OCI-LY1 (cell line): ENCODE measurements around the gene DOCK1.

Experiments used
- H2AFZ ChIP-seq: fragments of 200-600 bp; sonication (generic), shearing (Covaris generic); 2 replicates; pipeline ENCODE4 v1.6.0; 2014; ENCODE audit warnings: antibody characterized with exemption, mild to moderate bottlenecking, low read length
- H3F3A ChIP-seq: fragments of 200-600 bp; sonication (generic), shearing (Covaris generic); 2 replicates; pipeline ENCODE4 v1.6.0; 2014; ENCODE audit warnings: mild to moderate bottlenecking, antibody characterized with exemption, low read length, moderate library complexity; ENCODE audit not compliant: insufficient read depth
- H3K27ac ChIP-seq: fragments of 200-600 bp; sonication (generic); 2 replicates; pipeline ENCODE4 v1.5.1; 2014; ENCODE audit warnings: low read length, mixed run types, mild to moderate bottlenecking, low read depth; ENCODE audit not compliant: poor library complexity, severe bottlenecking
- H3K27me3 ChIP-seq: fragments of 200-600 bp; sonication (generic); 2 replicates; pipeline ENCODE4 v1.6.0; 2014; ENCODE audit warnings: antibody characterized with exemption, mild to moderate bottlenecking, low read length, moderate library complexity; ENCODE audit not compliant: insufficient read depth
- H3K36me3 ChIP-seq: fragments of 200-600 bp; sonication (generic); 2 replicates; pipeline ENCODE4 v1.6.1; 2014; ENCODE audit warnings: mild to moderate bottlenecking, antibody characterized with exemption, low read length, moderate library complexity, mixed read lengths; ENCODE audit not compliant: insufficient read depth
- H3K4me1 ChIP-seq: fragments of 200-600 bp; sonication (generic); 2 replicates; pipeline ENCODE4 v1.5.1; 2014; ENCODE audit warnings: mild to moderate bottlenecking, low read length, moderate library complexity; ENCODE audit not compliant: insufficient read depth, severe bottlenecking
- H3K4me2 ChIP-seq: fragments of 200-600 bp; sonication (generic), shearing (Covaris generic); 2 replicates; pipeline ENCODE4 v1.6.1; 2014; ENCODE audit warnings: low read length
- H3K4me3 ChIP-seq: fragments of 200-600 bp; sonication (generic); 2 replicates; pipeline ENCODE4 v1.5.1; 2014; ENCODE audit warnings: low read length, low read depth, mild to moderate bottlenecking, mixed read lengths; ENCODE audit not compliant: poor library complexity, severe bottlenecking
- H3K79me2 ChIP-seq: fragments of 200-600 bp; shearing (Covaris generic); 2 replicates; pipeline ENCODE4 v1.6.1; 2016; ENCODE audit warnings: mixed run types, low read length, mixed read lengths; ENCODE audit not compliant: insufficient read depth
- H3K9ac ChIP-seq: fragments of 200-600 bp; sonication (generic), shearing (Covaris generic); 2 replicates; pipeline ENCODE4 v1.6.1; 2014; ENCODE audit warnings: mild to moderate bottlenecking, low read length, mixed read lengths
- H3K9me2 ChIP-seq: fragments of 200-600 bp; sonication (generic), shearing (Covaris generic); 2 replicates; pipeline ENCODE4 v1.6.1; 2014; ENCODE audit warnings: low read depth, mild to moderate bottlenecking, low read length, mixed read lengths
- H3K9me3 ChIP-seq: fragments of 200-600 bp; shearing (Covaris generic); 2 replicates; pipeline ENCODE4 v1.6.1; 2014; ENCODE audit warnings: low read length, mixed read lengths
- H4K20me1 ChIP-seq: fragments of 200-600 bp; sonication (generic), shearing (Covaris generic); 2 replicates; pipeline ENCODE4 v1.6.0; 2016; ENCODE audit warnings: mild to moderate bottlenecking, low read length; ENCODE audit not compliant: insufficient read depth
- EZH2 ChIP-seq: fragments of 200-600 bp; sonication (generic), shearing (Covaris generic); IDR thresholded peaks from 2 replicates; pipeline ENCODE4 v1.8.0; 2017; ENCODE audit warnings: borderline replicate concordance, mixed run types, mild to moderate bottlenecking, antibody characterized with exemption, low read length, moderate library complexity, mixed read lengths
- TF ChIP-seq, protein P1 (sequence below): fragments of 200-600 bp; sonication (generic), shearing (Covaris generic); IDR thresholded peaks from 2 replicates; pipeline ENCODE4 v1.5.1; 2017; ENCODE audit warnings: mild to moderate bottlenecking, antibody characterized with exemption, low read length, moderate library complexity, mixed read lengths

DOCK1 gene

DNA sequence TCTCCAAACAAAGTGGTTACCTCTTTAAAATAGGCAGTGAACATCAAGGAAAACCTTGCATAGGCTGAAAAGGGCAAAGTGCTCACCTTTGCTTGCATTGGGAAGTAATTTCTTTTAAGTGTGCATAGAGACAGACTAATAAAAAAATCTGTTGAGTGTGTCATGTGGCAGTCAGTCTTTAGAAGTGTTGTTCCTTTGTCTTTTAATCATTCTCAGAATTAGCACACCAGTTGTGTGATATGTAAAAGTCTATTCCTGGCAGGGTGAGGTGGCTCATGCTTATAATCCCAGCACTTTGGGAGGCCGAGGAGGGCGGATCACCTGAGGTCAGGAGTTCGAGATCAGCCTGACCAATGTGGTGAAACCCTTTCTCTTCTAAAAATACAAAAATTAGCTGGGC lies 174.2 kb downstream of the DOCK1 start:
- Histone ChIP-seq H4K20me1 (no peaks in the 10 kb centered on the region), H3K79me2 (no peaks in the 10 kb centered on the region), H3K4me1 (no peaks in the 10 kb centered on the region), H3K9ac (no peak overlapping the region), H3K27me3 (no peaks in the 10 kb centered on the region), H3K4me2 (no peak overlapping the region), H3K9me2 (no peaks in the 10 kb centered on the region), H3K36me3 (no peaks in the 10 kb centered on the region), H3F3A (no peaks in the 10 kb centered on the region), H3K9me3 (no peaks in the 10 kb centered on the region), H3K27ac (no peak overlapping the region), H2AFZ (no peak overlapping the region), H3K4me3 (no peak overlapping the region)
- TF ChIP-seq, protein P1, sequence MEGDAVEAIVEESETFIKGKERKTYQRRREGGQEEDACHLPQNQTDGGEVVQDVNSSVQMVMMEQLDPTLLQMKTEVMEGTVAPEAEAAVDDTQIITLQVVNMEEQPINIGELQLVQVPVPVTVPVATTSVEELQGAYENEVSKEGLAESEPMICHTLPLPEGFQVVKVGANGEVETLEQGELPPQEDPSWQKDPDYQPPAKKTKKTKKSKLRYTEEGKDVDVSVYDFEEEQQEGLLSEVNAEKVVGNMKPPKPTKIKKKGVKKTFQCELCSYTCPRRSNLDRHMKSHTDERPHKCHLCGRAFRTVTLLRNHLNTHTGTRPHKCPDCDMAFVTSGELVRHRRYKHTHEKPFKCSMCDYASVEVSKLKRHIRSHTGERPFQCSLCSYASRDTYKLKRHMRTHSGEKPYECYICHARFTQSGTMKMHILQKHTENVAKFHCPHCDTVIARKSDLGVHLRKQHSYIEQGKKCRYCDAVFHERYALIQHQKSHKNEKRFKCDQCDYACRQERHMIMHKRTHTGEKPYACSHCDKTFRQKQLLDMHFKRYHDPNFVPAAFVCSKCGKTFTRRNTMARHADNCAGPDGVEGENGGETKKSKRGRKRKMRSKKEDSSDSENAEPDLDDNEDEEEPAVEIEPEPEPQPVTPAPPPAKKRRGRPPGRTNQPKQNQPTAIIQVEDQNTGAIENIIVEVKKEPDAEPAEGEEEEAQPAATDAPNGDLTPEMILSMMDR, result no peak
- no peak for TF ChIP-seq EZH2

DNA sequence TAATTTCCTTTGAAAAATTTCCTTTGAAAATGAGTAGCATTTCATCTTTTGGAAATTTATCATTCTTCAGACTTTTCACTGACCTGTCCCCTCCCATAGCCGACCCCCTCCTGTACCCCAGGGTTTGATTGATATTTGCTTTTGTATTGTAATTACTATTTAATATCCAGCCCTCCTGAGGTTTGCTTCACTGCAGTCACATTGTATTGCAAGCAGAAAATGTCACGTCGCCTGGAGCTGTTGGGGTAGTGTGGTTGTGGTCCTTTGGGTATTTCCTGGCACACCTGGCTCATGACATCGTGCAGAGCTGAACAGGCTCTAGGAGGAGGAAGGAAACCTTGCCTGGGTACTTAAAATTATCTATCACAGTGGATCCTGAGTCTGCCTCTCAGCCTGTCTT lies 175.1 kb downstream of the DOCK1 start:
- H4K20me1 ChIP-seq, result no peaks in the 10 kb centered on the region
- H3K4me3 ChIP-seq, result no peak overlapping the region
- H3F3A ChIP-seq, result no peaks in the 10 kb centered on the region
- no peaks in the 10 kb centered on the region for H3K4me1 ChIP-seq
- H3K9ac ChIP-seq, result no peak overlapping the region
- H3K79me2 ChIP-seq, result no peaks in the 10 kb centered on the region
- no peaks in the 10 kb centered on the region for H3K9me3 ChIP-seq
- TF ChIP-seq EZH2, result no peak
- TF ChIP-seq, protein P1, result no peak
- H3K4me2 ChIP-seq, result no peak overlapping the region
- no peaks in the 10 kb centered on the region for H3K9me2 ChIP-seq
- H3K27me3 ChIP-seq, result no peaks in the 10 kb centered on the region
- H3K36me3 ChIP-seq, result no peaks in the 10 kb centered on the region
- H3K27ac ChIP-seq, result no peak overlapping the region
- H2AFZ ChIP-seq, result no peak overlapping the region

DNA sequence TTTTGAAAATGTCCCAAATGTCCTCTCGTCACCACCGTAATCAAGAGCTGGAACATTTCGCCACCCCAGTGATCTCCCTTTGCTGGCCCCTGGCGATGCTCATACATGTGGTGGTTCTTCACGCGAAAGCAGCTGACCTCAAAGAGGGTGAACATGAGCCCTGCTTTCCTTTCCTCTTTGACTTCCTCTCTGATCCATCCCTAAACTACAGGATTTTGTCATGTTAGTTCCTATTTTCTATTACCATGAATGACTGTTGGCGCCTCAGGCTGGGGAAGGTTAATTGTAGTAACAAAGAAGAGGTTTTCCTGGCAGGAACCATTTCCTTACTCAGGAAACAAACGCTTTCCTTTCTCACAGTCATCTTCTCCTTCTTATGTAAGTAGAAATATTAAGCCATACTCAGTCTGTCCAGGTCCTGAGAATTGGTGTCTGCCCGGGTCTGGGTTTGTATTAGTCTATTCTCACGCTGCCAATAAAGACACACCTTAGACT lies 176.7 kb downstream of the DOCK1 start:
- no peak overlapping the region for H2AFZ ChIP-seq
- H3K79me2 ChIP-seq, result no peaks in the 10 kb centered on the region
- H3K4me2 ChIP-seq, result no peak overlapping the region
- H3K27me3 ChIP-seq, result no peaks in the 10 kb centered on the region
- no peaks in the 10 kb centered on the region for H3K4me1 ChIP-seq
- H3K9me2 ChIP-seq, result no peaks in the 10 kb centered on the region
- H4K20me1 ChIP-seq, result no peaks in the 10 kb centered on the region
- no peaks in the 10 kb centered on the region for H3F3A ChIP-seq
- no peak overlapping the region for H3K27ac ChIP-seq
- no peak overlapping the region for H3K9ac ChIP-seq
- TF ChIP-seq EZH2, result no peak
- TF ChIP-seq, protein P1, result no peak
- no peaks in the 10 kb centered on the region for H3K9me3 ChIP-seq
- H3K36me3 ChIP-seq, result no peaks in the 10 kb centered on the region
- H3K4me3 ChIP-seq, result no peak overlapping the region
